Colon (tissue), 2 donors: ENCODE measurements around the gene HRH3.

Experiments used
- FAIRE-seq: peaks from 2 replicates; lab custom pipeline; 2012; peaks lifted over from hg19 to GRCh38; lab: Jason Lieb, UNC
- donor health status: control.
- donor health status: control.

HRH3 gene

DNA sequence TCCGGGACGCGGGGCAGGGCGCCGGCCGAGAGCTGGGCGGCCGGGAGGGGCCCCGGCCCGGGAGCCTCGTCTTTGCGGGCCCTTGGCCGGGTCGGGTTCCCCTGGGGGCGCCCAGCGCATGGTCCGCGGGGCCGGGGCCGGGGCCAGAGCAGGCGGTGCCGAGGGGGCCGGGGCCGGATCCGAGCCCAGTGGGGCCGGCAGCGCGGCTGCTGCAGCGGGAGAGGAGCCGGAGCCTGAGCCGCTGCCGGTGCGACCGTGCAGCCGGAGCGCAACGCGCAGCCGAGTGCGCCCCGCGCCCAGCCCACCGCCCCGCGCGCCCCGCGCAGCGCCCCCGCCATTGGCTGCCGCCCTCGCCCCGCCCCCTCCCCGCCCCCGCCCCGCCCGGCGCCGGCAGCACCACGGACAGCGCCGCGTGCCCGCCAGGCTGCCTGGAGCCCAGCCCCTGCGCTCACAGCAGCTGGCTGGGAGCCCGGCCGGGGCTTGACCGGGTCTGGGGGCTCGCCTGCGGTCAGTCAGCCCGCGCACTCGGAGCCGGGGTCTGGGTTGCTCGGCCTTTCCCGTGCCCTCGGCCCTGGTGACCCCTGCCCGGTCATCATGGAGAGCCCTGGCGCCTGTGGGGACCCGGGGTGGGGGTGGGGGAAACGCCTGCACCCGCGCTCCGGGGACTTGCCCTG is at the start of gene HRH3:
HRH3 (minus strand) TSS at position 287 of the 674 bp plus-strand sequence. CDS start 308 bp downstream, outside the sequence.
- FAIRE-seq = no peak

DNA sequence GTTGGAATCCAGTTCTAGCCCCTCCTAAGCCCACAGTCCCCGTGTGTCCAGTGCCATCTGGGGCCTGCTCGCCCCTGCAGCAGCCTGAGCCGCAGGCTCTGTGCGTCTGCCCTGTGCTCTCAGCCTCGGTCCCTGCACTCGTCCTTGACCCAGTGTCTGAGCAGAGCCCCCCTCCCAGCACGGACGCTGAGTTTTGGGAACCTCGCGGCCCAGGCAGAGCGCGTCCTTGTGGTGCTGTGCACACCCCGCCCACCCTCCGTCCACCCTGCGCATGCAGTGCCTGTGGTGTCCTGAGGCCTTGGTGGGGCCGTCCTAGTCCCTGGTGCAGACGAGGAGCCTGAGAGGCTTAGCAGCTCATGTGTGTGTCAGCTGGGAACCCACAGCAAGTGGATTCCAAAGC is 49.8 kb upstream of the HRH3 start:
- FAIRE-seq = no peak

GRCh38 chr20:62269378-62269777 is 49.3 kb upstream of the HRH3 start:
- no peak for FAIRE-seq

- FAIRE-seq = no peak
Measured at GRCh38 chr20:62268228-62268900, 48.3 kb upstream of the HRH3 start.

- no peak for FAIRE-seq
Measured at GRCh38 chr20:62267543-62267942, 47.5 kb upstream of the HRH3 start.

GRCh38 chr20:62266851-62267250 is 46.8 kb upstream of the HRH3 start:
- FAIRE-seq = no peak

- FAIRE-seq = no peak
Measured at GRCh38 chr20:62266340-62266739, 46.3 kb upstream of the HRH3 start.

DNA sequence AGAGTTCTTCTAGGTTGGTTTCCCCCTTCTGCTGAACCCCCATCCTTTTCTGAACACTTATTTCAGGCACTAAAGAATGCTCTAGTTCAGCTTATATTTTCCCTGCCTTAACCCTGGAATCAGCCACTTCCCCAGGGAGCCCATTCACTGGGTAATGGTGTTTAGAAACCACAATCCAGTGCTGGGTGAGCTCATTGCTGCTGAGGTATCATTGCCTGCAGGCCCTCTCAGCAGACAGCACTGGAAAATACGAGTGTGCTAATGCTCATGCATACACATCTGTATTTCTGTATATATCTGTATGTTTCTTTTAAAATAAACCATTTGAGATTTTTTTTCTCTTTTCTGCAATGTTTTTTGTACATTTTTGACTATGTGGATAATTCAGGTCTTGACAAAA is 45.3 kb upstream of the HRH3 start:
- FAIRE-seq = no peak

DNA sequence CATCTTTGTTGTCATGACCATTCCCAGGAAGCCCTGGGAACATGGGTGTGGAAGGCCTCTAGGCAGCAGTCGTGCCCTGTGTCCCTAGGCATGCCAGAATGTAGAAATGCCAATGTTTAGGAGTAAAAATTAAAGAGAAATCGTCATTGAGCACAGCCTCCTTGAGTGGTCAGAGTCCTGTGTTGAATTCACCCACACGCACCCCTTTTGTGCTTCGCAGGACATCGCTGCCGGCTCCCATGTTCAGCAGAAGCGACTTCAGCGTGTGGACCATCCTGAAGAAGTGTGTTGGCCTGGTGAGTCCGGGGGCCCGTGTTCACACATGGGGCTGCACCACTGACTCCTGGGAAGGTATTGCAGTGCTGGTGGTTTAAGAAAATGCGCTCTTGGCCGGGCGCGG is 43.3 kb upstream of the HRH3 start:
- no peak for FAIRE-seq

DNA sequence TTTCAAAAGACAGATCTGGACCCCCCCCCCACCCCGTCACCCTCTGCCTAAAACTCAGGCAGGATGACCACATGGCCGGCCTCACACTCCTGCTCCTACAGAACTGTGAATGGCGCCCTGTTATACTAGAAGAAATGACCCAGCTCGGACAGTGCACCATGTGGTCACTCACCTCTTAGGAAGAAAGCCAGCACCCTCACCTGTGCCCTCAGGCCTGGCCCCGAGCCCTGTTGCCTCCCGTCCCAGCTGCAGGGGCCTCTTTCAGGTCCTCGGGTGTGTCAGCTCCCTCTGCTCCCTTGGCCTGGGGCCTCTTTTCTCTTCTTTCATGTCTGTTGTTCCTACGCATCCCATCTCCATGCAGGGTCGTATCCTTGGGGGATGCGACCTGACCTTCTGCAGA is 42.0 kb upstream of the HRH3 start:
- FAIRE-seq = no peak

GRCh38 chr20:62259294-62259565 is 39.2 kb upstream of the HRH3 start:
- no peak for FAIRE-seq

- no peak for FAIRE-seq
Measured at GRCh38 chr20:62258499-62259293, 38.6 kb upstream of the HRH3 start.

GRCh38 chr20:62255976-62256375 is 35.9 kb upstream of the HRH3 start:
- FAIRE-seq = no peak

DNA sequence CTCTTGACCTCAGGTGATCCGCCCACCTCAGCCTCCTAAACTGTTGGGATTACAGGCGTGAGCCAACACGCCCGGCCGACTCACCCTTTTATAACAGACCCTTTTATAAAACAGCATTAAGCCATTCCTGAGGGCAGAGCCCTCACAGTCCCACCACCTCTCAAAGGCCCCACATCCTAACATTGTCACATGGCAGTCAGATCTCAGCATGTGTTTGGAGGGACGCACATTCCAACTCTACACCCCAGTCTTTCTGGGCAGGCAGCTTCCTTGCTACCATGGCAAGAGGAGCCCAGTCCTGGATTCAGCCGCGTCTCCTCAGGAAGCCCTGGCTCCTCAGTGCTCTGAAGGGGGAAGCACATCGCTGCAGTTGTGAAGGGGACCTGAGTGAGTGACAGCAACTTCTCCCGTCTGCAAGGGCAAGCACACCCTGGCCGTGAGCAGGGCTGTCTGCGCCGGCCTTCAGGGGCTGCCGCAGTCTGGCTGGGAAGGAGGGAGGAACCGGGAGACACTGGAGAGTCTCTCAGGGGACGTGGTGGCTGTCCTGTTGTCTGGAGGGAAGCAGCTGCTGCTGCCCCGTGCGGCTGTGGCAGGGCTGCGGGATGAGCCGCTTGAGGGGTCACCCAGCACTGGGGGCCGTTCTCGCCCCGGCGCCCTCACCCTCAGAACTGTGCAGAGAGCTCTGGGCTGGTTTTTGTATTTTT is 34.1 kb upstream of the HRH3 start:
- FAIRE-seq = no peak

GRCh38 chr20:62253398-62253797 is 33.3 kb upstream of the HRH3 start:
- FAIRE-seq = no peak

- FAIRE-seq = no peak
Measured at GRCh38 chr20:62252342-62252966, 32.4 kb upstream of the HRH3 start.

DNA sequence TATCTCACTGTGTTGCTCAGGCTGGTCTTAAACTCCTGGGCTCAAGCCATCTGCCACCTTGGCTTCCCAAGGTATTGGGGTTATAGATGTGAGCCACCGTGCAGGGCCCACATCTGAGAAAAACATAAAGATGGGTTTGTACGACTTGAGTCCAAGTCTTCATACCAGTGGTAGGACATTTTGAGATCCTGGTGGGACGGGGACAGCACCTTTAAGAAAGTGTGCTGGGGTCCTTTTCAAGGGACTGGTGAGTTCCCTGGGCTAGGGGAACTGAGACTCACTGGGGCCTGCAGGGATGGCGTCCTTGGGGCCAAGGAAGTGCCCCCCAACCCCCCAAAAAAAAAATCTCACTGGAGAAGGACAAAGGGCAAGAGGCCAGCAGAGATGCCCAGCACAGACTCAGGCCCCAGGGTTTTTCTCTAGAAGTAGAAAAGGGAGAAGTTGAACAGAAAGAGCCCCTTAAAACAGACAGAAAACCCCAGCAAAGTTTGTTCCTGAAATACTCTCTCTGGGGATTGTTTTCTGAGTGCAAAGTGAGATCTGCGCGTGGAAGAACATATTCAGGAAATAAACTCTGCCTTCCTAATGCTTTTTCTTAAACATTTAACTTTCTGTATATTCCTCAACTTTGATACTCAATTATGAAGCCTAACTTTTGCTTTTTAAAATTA is 28.9 kb upstream of the HRH3 start:
- FAIRE-seq = no peak

DNA sequence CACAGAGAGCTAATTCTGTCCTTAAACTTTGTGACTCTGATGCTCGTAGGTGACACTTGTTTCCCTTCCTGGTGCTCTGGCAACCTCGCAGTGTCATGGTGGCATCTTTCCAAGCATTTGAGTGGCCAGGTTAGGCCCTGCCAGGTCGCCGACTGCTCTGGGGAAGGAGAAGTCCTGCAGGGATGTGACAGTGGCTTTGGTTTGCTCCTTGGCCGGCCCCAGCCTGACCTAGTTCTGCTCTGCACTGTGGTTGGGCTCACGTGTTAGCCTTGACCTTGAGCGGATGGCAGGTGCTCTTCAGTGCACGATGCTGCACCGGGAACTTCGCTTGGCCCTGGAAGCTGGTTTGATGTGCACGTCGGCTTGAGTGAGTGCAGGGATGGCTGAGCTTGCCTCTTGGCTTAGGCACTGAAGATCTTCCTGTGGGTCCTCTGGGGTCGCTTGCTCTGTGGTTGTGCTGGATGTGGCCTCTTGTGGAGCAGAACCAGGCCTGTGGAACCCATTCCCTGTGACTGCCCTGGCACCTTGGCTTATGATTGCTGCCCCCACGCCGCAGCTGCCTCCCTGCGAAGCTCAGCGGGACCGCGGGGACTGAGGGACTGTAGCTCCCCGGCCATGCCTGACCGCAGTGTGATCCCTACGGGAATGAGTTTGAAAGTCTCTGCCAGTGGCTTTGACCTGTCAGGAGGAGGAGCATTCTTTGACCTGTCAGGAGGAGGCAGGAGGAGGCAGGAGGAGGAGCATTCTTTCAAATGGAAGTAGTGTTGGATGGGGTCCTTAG is 27.0 kb upstream of the HRH3 start:
- FAIRE-seq = no peak

DNA sequence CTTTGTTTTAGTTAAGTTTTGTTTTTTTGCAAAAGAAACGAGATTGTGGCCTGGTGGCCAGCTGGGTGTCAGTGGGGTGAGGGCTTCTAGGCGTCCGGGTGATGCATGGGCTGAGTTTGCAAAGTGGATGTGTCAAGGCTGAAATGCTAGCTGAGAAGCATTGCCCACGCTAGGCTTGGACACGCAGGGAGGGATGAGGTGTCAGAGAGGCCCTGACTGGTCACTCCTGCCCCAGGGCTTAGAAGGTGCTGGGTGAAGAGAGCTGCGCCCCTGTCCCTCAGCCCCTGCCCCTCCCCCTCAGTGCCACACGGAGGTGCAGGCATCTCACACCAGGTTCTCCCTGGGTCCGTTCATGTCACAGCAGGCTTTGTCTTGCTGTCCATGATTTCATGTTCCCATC is 26.4 kb upstream of the HRH3 start:
- FAIRE-seq = no peak

- no peak for FAIRE-seq
Measured at GRCh38 chr20:62245911-62246280, 25.8 kb upstream of the HRH3 start.

GRCh38 chr20:62244644-62245108 is 24.6 kb upstream of the HRH3 start:
- FAIRE-seq = no peak
